OCI-LY7 (cell line): ENCODE results near the gene PCDH9.

ENCODE experiments used
- CTCF ChIP-seq: fragments of 200-600 bp; sonication (generic); conservative IDR thresholded peaks from 2 replicates; pipeline ENCODE4 v1.5.1; 2014; ENCODE audit warnings: mild to moderate bottlenecking, antibody characterized with exemption, low read length, moderate library complexity, mixed read lengths
- EZH2phosphoT487 ChIP-seq: fragments of 200-600 bp; sonication (generic); IDR thresholded peaks from 2 replicates; pipeline ENCODE4 v1.6.1; 2018; ENCODE audit warnings: low read depth, borderline replicate concordance, mild to moderate bottlenecking, mixed run types, antibody characterized with exemption, low read length, moderate library complexity, mixed read lengths

DNA sequence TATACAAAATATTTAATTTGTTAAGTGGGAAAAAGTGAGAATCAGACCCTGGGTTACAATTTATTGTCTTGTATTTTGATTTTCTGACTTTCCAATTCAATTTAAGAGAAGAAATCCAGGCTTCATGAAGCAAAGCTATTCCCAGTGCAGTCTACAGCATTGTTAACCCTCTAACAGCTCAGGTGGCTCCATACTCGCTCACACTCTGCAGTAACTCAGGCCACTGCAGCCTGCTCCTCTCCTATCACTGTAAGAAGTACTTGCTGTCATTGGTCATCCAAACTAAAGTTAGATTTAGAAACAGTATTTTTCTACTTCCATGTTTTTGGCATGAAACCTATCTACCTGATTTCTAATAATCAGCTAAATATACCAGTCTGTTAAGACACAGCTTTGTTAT, 830.3 kb downstream of the PCDH9 start:
- TF ChIP-seq CTCF (no peak), EZH2phosphoT487 (no peak)
